Measurements from ENCODE around the gene ITPR3. TPM values are rescaled to one million over a fixed set of nuclear protein-coding genes. Genes with fewer than 3 reads are reported as not detected.

The ITPR3 gene
- total RNA-seq, 4 donors from 2014 or later, result 11.8 to 25.0 (median 19.6) TPM

DNA sequence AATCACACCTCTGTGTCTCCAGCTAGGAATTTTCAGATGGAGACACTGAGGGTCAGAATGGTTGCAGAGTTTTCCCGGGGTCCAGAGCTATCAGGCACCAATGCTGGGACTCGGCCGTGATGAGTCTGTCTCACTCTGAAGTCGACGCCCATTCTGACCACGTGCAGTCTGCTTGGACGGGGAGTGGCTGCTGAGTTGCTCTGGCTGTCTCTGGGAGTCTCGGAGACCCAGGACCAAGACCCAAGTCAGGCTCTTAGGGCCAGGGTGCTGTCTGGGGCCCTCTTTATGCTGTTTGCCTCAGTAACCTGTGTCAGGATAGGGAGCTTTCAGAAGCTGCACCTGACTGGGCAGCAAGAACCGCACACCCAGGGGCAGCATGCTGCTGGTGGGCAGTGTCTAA lies 121.0 kb downstream of the ITPR3 start:
- peaks cover 0 to 19% (median 0%) of the 10 kb centered on the region in 3 donors for H3K4me1 ChIP-seq
- no peak for ATAC-seq
- WGBS, 2 donors (ENCODE audit: low coverage in 1 of 2), result 29% methylated on average over 9 of the region's 9 CpGs; no CpG with 5 or more reads in 1 of the 2 donors
- no peaks in the 10 kb centered on the region for H3K9me3 ChIP-seq
- peaks cover 0 to 4% of the 10 kb centered on the region in 2 donors for H3K36me3 ChIP-seq
- peaks cover 42% of the 10 kb centered on the region for H3K27me3 ChIP-seq
- H3K4me3 ChIP-seq, result no peak overlapping the region
- H3K27ac ChIP-seq, result no peak overlapping the region
- TF ChIP-seq POLR2A (IDR thresholded peaks at IDR 0.05) (no peak), POLR2AphosphoS5 (IDR thresholded peaks at IDR 0.05) (no peak), EP300 (IDR thresholded peaks at IDR 0.05) (no peak)
- TF ChIP-seq, protein P1, sequence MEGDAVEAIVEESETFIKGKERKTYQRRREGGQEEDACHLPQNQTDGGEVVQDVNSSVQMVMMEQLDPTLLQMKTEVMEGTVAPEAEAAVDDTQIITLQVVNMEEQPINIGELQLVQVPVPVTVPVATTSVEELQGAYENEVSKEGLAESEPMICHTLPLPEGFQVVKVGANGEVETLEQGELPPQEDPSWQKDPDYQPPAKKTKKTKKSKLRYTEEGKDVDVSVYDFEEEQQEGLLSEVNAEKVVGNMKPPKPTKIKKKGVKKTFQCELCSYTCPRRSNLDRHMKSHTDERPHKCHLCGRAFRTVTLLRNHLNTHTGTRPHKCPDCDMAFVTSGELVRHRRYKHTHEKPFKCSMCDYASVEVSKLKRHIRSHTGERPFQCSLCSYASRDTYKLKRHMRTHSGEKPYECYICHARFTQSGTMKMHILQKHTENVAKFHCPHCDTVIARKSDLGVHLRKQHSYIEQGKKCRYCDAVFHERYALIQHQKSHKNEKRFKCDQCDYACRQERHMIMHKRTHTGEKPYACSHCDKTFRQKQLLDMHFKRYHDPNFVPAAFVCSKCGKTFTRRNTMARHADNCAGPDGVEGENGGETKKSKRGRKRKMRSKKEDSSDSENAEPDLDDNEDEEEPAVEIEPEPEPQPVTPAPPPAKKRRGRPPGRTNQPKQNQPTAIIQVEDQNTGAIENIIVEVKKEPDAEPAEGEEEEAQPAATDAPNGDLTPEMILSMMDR (IDR thresholded peaks at IDR 0.05), result no peak

DNA sequence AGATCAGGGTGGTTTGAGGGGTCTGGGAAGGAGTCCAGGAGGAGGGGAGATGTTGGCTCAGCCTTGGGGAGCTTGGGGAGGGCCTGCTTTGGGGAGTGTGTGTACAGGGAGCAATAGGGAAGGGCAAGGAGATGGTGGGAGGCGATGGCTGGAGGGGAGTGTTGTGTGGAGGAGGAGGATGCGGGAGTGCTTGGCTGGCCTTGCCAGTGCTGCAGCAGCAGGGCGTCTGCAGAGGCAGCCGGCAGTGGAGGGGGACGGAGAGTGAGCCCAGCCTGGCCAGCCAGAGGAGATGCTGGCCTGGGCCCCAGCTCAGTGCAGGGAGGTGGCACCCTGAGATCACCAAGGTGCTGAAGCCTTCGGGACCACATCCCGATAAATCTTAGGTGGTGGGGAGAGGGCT lies 121.7 kb downstream of the ITPR3 start:
- peaks cover 0 to 19% (median 0%) of the 10 kb centered on the region in 3 donors for H3K4me1 ChIP-seq

DNA sequence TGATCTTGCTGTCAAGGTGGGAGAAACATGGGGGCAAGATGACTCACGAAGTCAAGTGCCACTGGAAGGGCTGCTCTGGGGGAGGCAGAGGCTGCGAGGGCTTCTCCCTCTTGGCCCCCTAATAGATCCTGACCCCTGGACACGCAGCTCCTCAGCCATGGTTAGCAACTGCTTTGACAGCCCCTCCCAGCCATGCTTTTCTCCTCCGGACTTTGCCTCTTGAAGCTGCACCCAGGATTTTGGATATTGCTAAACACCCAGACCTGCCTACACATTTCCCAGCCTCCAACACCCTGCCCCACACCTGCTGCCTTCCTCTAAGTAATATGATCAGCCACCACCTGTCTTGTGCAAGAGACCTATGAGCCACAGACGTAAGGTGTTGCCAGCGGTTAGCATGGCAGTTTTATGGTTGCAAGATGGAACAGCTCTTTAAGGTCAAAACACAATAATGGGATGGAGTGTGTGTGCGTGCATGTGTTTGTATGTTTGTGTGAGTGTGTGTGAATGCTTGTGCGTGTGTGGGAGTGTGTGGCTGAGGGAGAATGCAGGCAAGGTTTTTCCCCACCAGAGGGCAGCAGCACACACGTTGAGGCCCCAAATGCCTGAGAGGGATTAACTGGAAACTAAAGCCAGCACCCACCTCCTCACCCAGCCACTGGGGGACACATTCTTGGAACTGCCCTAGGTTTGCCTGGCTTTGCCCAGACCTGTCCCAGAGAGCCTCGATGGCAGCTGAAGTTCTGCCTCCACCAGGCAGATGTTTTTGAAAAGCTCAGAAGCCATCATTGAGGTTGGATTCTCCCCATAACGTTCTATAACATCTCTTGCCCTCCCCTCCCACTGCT lies 123.1 kb downstream of the ITPR3 start:
- Histone ChIP-seq H3K27me3 (peaks cover 42% of the 10 kb centered on the region), H3K4me3 (peak overlapping the region in 1 of 2 donors; percentile 41), H3K27ac (peak overlapping the region in 1 of 4 donors; percentile 68), H3K9me3 (no peaks in the 10 kb centered on the region), H3K36me3 (no peaks in the 10 kb centered on the region), H3K4me1 (peaks cover 0 to 19% (median 0%) of the 10 kb centered on the region in 3 donors)
- ATAC-seq, result peak; percentile 63
- WGBS, 2 donors (ENCODE audit: low coverage in 1 of 2), result 3 to 33% methylated on average over 4 to 8 of the region's 11 CpGs
- peak; percentile 24 for TF ChIP-seq POLR2AphosphoS5 (IDR thresholded peaks at IDR 0.05)
- TF ChIP-seq POLR2A (IDR thresholded peaks at IDR 0.05), result no peak
- no peak for TF ChIP-seq EP300 (IDR thresholded peaks at IDR 0.05)
- TF ChIP-seq, protein P1 (IDR thresholded peaks at IDR 0.05), result peak in 3 of 4 experiments; percentile 73 to 89 (median 81)

More for the DNA sequence above, 121.7 kb downstream of the ITPR3 start:
- Histone ChIP-seq H3K36me3 (peaks cover 0 to 4% of the 10 kb centered on the region in 2 donors), H3K4me3 (no peak overlapping the region), H3K27me3 (peaks cover 42% of the 10 kb centered on the region), H3K27ac (no peak overlapping the region), H3K9me3 (no peaks in the 10 kb centered on the region)
- 32 to 55% methylated on average over 5 to 7 of the region's 7 CpGs for WGBS, 2 donors (ENCODE audit: low coverage in 1 of 2)
- TF ChIP-seq POLR2A (IDR thresholded peaks at IDR 0.05) (no peak), POLR2AphosphoS5 (IDR thresholded peaks at IDR 0.05) (no peak), EP300 (IDR thresholded peaks at IDR 0.05) (no peak)
- TF ChIP-seq, protein P1 (IDR thresholded peaks at IDR 0.05), result no peak
- ATAC-seq, result no peak

DNA sequence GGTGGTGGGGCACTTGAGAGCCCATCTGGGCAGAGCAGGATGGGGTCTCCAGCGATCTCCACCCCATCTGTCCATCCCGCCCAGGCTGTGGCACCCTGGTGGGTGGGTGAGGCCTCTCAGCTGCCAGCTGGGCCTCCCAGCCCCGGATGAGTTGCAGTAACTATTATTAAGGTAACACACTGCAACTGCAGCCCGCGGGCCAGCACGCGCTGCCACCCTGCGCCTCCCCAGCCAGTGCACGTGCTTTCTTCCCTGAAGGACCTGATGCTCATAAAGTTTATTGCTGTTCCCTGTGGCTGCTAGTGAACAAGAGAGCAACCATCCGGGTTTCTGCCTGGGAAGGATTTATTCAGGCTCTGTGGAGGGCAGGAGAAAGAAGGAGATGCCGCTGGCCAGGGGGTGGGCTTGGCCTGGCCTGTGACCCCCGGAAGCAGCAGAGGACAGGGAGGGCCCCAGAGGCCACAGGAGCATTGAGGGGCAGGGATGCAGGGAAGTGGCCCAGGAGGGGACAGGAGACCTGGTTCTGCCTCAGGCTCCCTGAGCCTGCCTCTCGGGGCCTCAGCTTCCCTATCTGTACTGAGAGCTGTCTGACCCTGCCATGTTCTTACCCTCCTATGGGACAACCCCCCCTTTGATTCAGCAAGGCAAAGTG lies 123.9 kb downstream of the ITPR3 start:
- peaks cover 0 to 19% (median 0%) of the 10 kb centered on the region in 3 donors for H3K4me1 ChIP-seq
- H3K27ac ChIP-seq, result peak overlapping the region in 3 of 4 donors; percentile 51 to 68 (median 53)
- no peaks in the 10 kb centered on the region for H3K9me3 ChIP-seq
- peaks cover 42% of the 10 kb centered on the region for H3K27me3 ChIP-seq
- H3K36me3 ChIP-seq, result no peaks in the 10 kb centered on the region
- peak overlapping the region in 1 of 2 donors; percentile 41 for H3K4me3 ChIP-seq
- 70 to 80% methylated on average over 2 to 7 of the region's 13 CpGs for WGBS, 2 donors (ENCODE audit: low coverage in 1 of 2)
- no peak for ATAC-seq
- TF ChIP-seq, protein P1 (IDR thresholded peaks at IDR 0.05), result no peak
- no peak for TF ChIP-seq EP300 (IDR thresholded peaks at IDR 0.05)
- TF ChIP-seq POLR2A (IDR thresholded peaks at IDR 0.05), result no peak
- no peak for TF ChIP-seq POLR2AphosphoS5 (IDR thresholded peaks at IDR 0.05)
